Frontal cortex (tissue), 4 donors: ENCODE results near the gene ADAMTS12. TPM values are rescaled to one million over a fixed set of nuclear protein-coding genes. Genes with fewer than 3 reads are reported as not detected.

ENCODE experiments used
- DNase-seq, 2 donors: peaks; one replicate each; pipeline ENCODE4 v3.0.0; 2012; ENCODE audit warnings: low spot score in 2 of 2
- FAIRE-seq: peaks from 2 replicates; lab custom pipeline; 2012; peaks lifted over from hg19 to GRCh38; lab: Jason Lieb, UNC
- total RNA-seq: library from RNA; depleted of rRNA; stranded (reverse); fragments of >200 nt; gene quantifications from one replicate; pipeline ENCODE4 v1.2.3, GENCODE V29; 2014
- donor health status: control.
- donor health status: control.
- donor health status: control.

The ADAMTS12 gene
- total RNA-seq, 1 donor from 2014 or later, result 1.2 TPM

GRCh38 chr5:33766023-33766422 lies 125.8 kb downstream of the ADAMTS12 start:
- FAIRE-seq (no peak), DNase-seq (no peak)

GRCh38 chr5:33764786-33765185 lies 127.0 kb downstream of the ADAMTS12 start:
- no peak for FAIRE-seq
- no peak for DNase-seq

- FAIRE-seq, result no peak
Observed at GRCh38 chr5:33763435-33763834, 128.4 kb downstream of the ADAMTS12 start.

GRCh38 chr5:33762859-33763258 lies 128.9 kb downstream of the ADAMTS12 start:
- no peak for DNase-seq
- no peak for FAIRE-seq

More at GRCh38 chr5:33763435-33763834, 128.4 kb downstream of the ADAMTS12 start:
- DNase-seq, result no peak

- DNase-seq, result no peak
- FAIRE-seq, result no peak
Observed at GRCh38 chr5:33761139-33761538, 130.7 kb downstream of the ADAMTS12 start.

- no peak for DNase-seq
- no peak for FAIRE-seq
Observed at GRCh38 chr5:33758737-33759136, 133.1 kb downstream of the ADAMTS12 start.

- FAIRE-seq (no peak), DNase-seq (no peak)
Observed at GRCh38 chr5:33756491-33756890, 135.3 kb downstream of the ADAMTS12 start.

GRCh38 chr5:33755231-33755630 lies 136.6 kb downstream of the ADAMTS12 start:
- no peak for FAIRE-seq
- no peak for DNase-seq

GRCh38 chr5:33753704-33754103 lies 138.1 kb downstream of the ADAMTS12 start:
- no peak for DNase-seq
- no peak for FAIRE-seq

- DNase-seq, result no peak
- no peak for FAIRE-seq
Observed at GRCh38 chr5:33748754-33749153, 143.0 kb downstream of the ADAMTS12 start.

- DNase-seq, result no peak
- no peak for FAIRE-seq
Observed at GRCh38 chr5:33745101-33745770, 146.6 kb downstream of the ADAMTS12 start.

- DNase-seq (no peak), FAIRE-seq (no peak)
Observed at GRCh38 chr5:33743099-33743498, 148.7 kb downstream of the ADAMTS12 start.

GRCh38 chr5:33742181-33742580 lies 149.6 kb downstream of the ADAMTS12 start:
- no peak for DNase-seq
- FAIRE-seq, result no peak

- no peak for DNase-seq
- no peak for FAIRE-seq
Observed at GRCh38 chr5:33738967-33739366, 152.8 kb downstream of the ADAMTS12 start.

GRCh38 chr5:33738097-33738496 lies 153.7 kb downstream of the ADAMTS12 start:
- FAIRE-seq, result no peak
- no peak for DNase-seq

- FAIRE-seq (no peak), DNase-seq (no peak)
Observed at GRCh38 chr5:33737697-33738096, 154.1 kb downstream of the ADAMTS12 start.

GRCh38 chr5:33737284-33737683 lies 154.5 kb downstream of the ADAMTS12 start:
- DNase-seq (no peak), FAIRE-seq (no peak)

GRCh38 chr5:33736510-33736909 lies 155.3 kb downstream of the ADAMTS12 start:
- DNase-seq, result no peak

GRCh38 chr5:33735072-33735471 lies 156.7 kb downstream of the ADAMTS12 start:
- FAIRE-seq (no peak), DNase-seq (no peak)

More at GRCh38 chr5:33736510-33736909, 155.3 kb downstream of the ADAMTS12 start:
- FAIRE-seq, result no peak

GRCh38 chr5:33734537-33734936 lies 157.3 kb downstream of the ADAMTS12 start:
- FAIRE-seq, result no peak
- DNase-seq, result no peak

- no peak for FAIRE-seq
Observed at GRCh38 chr5:33733225-33733624, 158.6 kb downstream of the ADAMTS12 start.

More at GRCh38 chr5:33733225-33733624, 158.6 kb downstream of the ADAMTS12 start:
- no peak for DNase-seq
